HG03439 (cell line): ENCODE measurements around the gene MUSK.

Experiments
- ATAC-seq: cut with Tn5 transposase; IDR thresholded peaks from one replicate; pipeline ENCODE4 v1.9.1; 2021; ENCODE audit warnings: mild to moderate bottlenecking, moderate library complexity; ENCODE audit not compliant: unreplicated experiment

The MUSK gene

DNA sequence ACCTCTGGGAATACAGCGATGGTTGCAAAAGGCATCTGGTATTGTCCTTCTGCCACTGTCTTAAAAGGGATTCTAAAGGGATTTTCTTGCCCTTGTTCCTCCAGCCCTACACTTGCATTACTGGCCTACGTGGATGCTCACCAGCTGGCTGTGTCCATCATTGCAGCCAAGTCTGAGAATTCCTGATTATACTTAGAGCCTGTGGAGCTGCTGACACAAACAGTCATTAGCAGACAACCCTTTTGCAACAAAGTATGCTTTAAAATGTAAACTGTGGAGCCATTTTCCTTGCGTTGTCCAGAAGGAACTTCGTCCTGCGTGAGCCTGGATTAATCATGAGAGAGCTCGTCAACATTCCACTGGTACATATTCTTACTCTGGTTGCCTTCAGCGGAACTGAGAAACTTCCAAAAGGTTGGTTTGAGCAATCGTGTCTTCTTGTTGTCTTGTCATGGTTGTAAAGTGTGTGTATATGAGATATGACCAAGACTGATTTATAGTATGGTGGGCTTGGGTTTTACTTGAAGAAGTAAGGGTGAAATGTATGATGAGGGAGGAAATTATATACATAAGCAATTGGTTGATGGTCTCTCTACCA, at the start of gene MUSK:
TSS of gene MUSK (plus strand) at position 222 of the 598 bp plus-strand sequence. CDS start at position 336, 114 bp downstream.
- ATAC-seq: no peak

GRCh38 chr9:110619831-110620230, 48.8 kb upstream of the MUSK start:
- no peak for ATAC-seq

DNA sequence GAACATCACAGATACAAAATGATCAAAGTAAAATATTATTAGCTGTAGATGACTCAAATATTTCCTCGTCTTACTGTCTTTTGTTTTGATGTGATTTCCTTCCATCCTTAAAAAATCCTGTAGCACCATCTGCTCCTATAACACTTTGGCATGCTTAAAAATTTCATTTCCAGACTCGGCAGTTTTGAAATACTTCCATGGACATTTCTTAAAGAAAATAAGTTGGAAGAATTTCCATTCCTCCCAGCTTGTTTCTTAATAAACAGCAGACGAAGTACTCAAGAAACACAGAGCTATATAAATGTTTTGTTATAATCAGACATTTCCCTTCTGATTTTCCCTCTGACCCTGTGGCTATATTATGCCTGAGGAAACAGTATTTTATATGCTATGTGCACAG, 47.9 kb upstream of the MUSK start:
- no peak for ATAC-seq

DNA sequence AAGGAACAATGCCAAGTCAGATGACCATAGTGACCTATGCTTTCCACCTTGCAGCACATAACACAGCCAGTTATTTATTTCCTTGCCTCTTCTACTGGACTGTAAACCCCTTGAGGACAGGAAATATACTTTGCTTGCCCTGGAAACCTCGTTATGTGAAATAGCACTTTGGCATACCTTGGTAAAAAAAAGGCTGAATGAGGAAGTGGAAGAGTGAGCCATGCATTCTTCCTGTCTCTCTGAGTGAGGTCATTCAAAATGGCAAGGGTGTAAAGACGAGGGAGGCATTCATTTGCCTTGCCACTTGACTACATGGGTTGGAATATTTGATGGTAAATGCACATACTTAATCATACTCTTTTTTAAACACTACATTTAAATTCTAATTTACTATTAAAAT, 46.2 kb upstream of the MUSK start:
- ATAC-seq: no peak

- ATAC-seq: no peak
Observed at GRCh38 chr9:110623462-110624025, 45.0 kb upstream of the MUSK start.

- ATAC-seq: peak; percentile 98
Observed at GRCh38 chr9:110626101-110626829, 42.3 kb upstream of the MUSK start.

DNA sequence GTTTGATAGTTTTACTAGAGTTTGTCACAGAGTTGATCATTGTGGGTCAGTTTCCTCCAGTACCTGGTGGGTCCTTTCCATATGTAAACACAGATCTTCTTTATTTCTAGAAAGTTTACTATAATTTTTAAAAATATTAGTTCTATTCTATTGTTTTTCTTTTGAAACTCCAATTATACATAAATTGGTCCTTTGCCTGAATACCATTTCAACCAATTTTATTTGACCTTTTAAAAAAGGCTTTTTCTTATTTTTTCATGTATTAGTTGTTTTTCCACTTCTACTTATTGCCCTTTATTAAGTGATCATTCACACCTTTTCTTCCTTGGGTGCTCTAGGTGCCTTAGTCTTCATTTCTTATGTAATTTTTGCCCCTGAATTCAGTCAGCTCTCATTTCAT, 33.0 kb upstream of the MUSK start:
- ATAC-seq: no peak

DNA sequence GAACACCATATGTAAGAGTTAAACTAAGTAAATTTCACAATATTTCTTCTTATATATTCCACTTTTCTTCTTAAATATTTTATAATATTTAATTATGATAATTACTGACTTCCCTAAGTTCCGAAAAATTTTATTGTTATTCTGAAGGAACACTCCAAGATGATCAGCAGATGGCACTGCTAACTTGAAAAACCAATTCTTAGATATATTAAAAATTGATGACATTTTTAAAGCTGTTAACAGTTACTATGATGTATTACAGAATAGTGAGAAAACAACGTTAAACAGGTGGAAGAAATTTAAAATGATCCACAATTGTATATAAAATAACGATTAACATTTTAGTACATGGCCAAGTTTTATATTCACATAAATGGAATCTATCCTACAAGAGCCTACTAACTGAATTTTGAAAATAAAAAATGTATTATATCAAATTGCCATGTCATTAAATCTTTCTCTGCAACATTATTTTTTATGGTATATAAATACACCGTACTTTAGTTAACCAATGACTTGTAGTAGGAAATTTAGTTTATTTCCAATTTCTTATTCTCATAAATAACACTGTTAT, 30.1 kb upstream of the MUSK start:
- ATAC-seq: no peak

GRCh38 chr9:110640736-110641135, 27.9 kb upstream of the MUSK start:
- ATAC-seq: no peak

- ATAC-seq: no peak
Observed at GRCh38 chr9:110641293-110641692, 27.3 kb upstream of the MUSK start.

DNA sequence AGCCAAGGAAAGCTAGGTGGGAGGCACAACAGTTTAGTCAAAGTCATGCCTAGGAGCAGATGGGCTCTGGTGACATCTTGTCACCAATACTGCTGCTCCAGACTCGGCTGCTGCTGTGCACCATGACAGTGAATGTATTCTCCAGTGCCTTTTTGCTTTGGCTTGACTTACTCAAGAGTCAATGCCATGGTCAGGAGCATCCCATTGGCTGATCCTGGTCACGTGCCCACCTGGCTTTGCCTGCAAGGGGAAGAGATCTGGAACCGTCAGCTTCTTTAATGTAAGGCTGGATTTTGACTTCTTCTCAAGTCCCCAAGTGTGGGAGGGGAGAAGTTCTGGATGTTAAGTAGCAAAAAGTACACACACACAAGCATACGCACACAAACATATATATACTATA, 19.9 kb upstream of the MUSK start:
- ATAC-seq: no peak

DNA sequence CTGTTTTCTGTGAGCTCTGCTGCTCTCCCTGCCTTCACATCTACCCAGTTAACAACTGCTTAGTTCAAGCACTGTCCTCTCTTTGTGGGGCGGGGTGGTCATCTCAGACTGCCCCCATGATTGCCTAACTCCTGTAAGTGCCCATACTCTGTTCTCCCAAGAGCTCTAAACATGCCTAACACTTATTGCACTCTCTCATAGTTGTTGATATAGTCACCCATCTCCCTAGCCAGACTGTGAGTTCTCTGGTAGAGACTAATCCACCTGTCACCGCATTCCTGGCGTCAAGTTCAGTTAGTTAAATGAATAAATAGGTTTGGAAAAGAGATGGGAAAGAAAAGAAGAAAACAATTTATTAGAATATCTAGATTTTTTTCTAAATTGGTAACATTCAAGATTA, 18.3 kb upstream of the MUSK start:
- ATAC-seq: no peak

- ATAC-seq: no peak
Observed at GRCh38 chr9:110650991-110651411, 17.6 kb upstream of the MUSK start.

DNA sequence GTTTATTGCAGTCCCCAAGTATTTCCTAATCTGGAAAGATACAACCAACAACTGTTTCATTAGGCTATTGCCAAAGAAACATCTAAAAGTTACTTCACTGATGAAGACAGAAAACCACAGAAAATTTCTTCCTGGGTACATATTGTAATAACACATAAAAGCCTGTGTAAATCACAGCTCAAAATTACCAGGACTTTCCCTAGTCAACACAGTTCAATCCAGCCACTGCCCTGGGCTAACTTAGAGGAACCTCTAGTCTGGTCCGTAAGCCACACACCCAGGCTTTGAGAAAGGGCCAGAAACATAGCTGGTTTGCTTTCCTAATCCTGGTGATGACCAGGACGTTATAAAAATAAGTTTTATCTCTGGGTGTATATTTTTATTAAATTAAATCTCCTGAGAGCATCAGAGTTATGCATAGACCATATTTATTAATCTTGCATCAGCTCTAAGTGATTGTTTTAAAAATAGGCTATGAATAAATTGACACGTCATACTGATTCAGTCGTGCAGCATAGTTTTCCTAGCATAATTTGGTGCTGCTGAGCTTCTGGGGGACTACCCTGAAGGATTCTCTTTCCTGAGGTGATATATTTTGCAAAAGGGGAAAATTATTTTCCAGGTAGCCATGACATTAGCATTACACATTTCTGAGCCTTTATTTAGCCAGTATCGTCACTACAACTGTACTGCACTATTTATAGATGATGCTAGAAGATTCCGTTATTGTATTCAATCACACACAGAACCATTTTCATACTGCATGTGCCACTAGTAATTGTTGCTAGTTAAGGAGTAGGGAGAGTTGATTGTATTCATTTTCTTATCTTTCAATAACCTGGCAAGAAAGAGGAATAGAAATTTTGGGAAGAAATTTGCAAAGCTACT, 12.6 kb upstream of the MUSK start:
- no peak for ATAC-seq

DNA sequence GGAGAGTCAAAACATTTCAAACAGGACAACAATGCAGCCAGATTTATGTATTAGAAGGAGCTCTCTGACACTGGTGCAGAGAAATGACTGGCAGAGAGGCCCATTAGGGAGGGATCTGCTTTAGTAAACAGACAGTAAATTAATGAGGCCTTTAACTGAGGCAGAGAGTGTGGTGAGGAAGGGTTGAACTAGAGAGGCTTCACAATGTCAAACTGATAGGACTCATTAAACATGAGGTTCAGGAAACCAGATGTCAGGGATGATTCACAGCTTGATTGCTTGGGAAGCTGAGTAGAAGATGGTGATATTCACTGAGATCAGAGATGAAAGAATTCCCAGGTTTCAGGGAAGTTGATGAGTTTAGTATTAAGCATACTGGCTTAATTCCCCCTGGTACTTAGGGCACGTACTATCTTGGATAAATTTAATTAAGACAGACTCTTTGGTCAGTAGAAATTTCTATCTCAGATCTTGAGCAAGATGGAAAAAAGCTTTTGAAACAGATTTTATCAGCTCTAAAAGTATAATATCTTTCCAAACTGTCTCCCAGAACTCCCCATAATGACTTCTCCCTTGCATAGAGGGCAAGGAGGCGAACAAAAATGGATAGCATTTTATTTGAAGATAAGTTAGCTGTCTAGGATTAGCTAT, 8.6 kb upstream of the MUSK start:
- ATAC-seq: no peak

DNA sequence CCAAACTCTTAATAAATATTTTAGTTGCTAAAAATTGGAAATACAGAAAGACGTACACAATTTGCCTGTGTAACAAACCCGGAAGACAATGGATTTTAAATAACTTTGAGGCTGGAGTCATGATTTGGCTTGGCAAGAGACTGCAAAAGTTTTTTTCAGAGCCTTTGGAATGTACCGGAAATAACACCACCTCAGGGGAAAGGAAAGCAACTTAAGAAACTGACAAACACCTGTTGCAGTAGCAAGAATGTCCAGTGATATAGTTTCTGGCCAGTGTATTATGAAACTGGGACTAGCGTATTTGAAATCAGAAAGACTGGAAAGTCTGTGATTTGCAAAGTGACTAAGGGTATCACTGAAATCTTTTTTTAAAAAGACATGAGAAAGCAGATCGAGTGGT, 842 bp downstream of the MUSK start:
- ATAC-seq: no peak

GRCh38 chr9:110671849-110672248, 3.3 kb downstream of the MUSK start:
- no peak for ATAC-seq

GRCh38 chr9:110672873-110673510, 4.4 kb downstream of the MUSK start:
- ATAC-seq: no peak

DNA sequence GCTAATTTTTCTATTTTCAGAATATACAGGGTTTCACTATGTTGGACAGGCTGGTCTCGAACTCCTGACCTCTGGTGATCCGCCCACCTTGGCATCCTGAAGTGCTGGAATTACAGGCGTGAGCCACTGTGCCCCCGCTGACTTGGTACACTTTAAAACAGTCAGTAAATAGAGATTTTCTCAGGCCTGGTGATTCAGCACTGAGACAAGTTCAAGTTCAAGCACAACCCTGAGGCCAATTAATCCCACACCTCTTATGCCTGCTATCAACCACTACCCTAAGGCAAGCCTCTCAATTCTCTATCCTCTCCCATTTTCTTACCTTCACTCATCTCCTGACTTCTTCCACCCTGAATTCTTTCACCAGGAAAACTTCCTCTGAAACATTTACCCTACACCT, 18.9 kb downstream of the MUSK start:
- ATAC-seq: no peak

- ATAC-seq: no peak
Observed at GRCh38 chr9:110688329-110688728, 19.7 kb downstream of the MUSK start.
